HG03103 (cell line): Measurements from ENCODE around the gene DEFB114.
"Not testable (repeated sequence)": the region's sequence is repeated elsewhere in the genome, so short reads cannot be mapped to it uniquely, and the experiment has no call there.

Experiments
- ATAC-seq: cut with Tn5 transposase; IDR thresholded peaks from one replicate; pipeline ENCODE4 v1.9.1; 2021; ENCODE audit warnings: low read depth; ENCODE audit not compliant: unreplicated experiment

Gene DEFB114

GRCh38 chr6:49964064-49964463 lies at the start of gene DEFB114:
DEFB114 (minus strand) TSS chr6:49964164; CDS start chr6:49964105, 59 bp downstream.
- ATAC-seq = no peak

- no peak for ATAC-seq
Measured at GRCh38 chr6:50007819-50008218, 43.9 kb upstream of the DEFB114 start.

GRCh38 chr6:50003139-50003538 lies 39.2 kb upstream of the DEFB114 start:
- ATAC-seq = no peak

GRCh38 chr6:49995278-49995677 lies 31.3 kb upstream of the DEFB114 start:
- ATAC-seq = no peak

- ATAC-seq = no peak
Measured at GRCh38 chr6:49988900-49989299, 24.9 kb upstream of the DEFB114 start.

- no peak for ATAC-seq
Measured at GRCh38 chr6:49987749-49988148, 23.8 kb upstream of the DEFB114 start.

- ATAC-seq = no peak
Measured at GRCh38 chr6:49986551-49986950, 22.6 kb upstream of the DEFB114 start.

- no peak for ATAC-seq
Measured at GRCh38 chr6:49982046-49982445, 18.1 kb upstream of the DEFB114 start.

GRCh38 chr6:49980898-49981297 lies 16.9 kb upstream of the DEFB114 start:
- no peak for ATAC-seq

- no peak for ATAC-seq
Measured at GRCh38 chr6:49979584-49979983, 15.6 kb upstream of the DEFB114 start.

GRCh38 chr6:49978332-49979226 lies 14.6 kb upstream of the DEFB114 start:
- no peak for ATAC-seq

- ATAC-seq = no peak
Measured at GRCh38 chr6:49969605-49970004, 5.6 kb upstream of the DEFB114 start, which contains the start of gene DEFB113. DEFB113 (minus strand) TSS chr6:49969625; CDS start chr6:49969625, 0 bp downstream.

GRCh38 chr6:49966823-49967222 lies 2.9 kb upstream of the DEFB114 start:
- no peak for ATAC-seq

GRCh38 chr6:49966334-49966733 lies 2.4 kb upstream of the DEFB114 start:
- no peak for ATAC-seq

GRCh38 chr6:49958180-49958579 lies 5.8 kb downstream of the DEFB114 start:
- no peak for ATAC-seq

- no peak for ATAC-seq
Measured at GRCh38 chr6:49955847-49956246, 8.1 kb downstream of the DEFB114 start.

GRCh38 chr6:49951926-49952325 lies 12.0 kb downstream of the DEFB114 start:
- ATAC-seq = no peak

- no peak for ATAC-seq
Measured at GRCh38 chr6:49950415-49950751, 13.6 kb downstream of the DEFB114 start.

GRCh38 chr6:49949062-49949461 lies 14.9 kb downstream of the DEFB114 start:
- ATAC-seq = no peak

GRCh38 chr6:49946835-49947234 lies 17.1 kb downstream of the DEFB114 start:
- ATAC-seq = no peak

- ATAC-seq = not testable (repeated sequence)
Measured at GRCh38 chr6:49944068-49944467, 19.9 kb downstream of the DEFB114 start.

- ATAC-seq = no peak
Measured at GRCh38 chr6:49939993-49940498, 23.9 kb downstream of the DEFB114 start.
